Measurements from ENCODE around the gene SCAPER.

Gene SCAPER

GRCh38 chr15:76682259-76682658, 222.9 kb downstream of the SCAPER start:
- no peak for TF ChIP-seq ZNF701 (tag by site-specific recombination; IDR thresholded peaks at IDR 0.05)
- no peak for TF ChIP-seq ZNF292 (tag by site-specific recombination; IDR thresholded peaks at IDR 0.05; ENCODE audit: borderline replicate concordance, low read depth)
- TF ChIP-seq ZNF600 (tag by site-specific recombination; IDR thresholded peaks at IDR 0.05), result no peak
- TF ChIP-seq ZNF843 (tag by site-specific recombination; IDR thresholded peaks at IDR 0.05), result no peak
- no peak for TF ChIP-seq ZNF311 (tag by site-specific recombination; IDR thresholded peaks at IDR 0.05; ENCODE audit: borderline replicate concordance)
- no peak for TF ChIP-seq ZBTB10 (tag by site-specific recombination; IDR thresholded peaks at IDR 0.05)
- TF ChIP-seq BCL11A (tag by site-specific recombination; IDR thresholded peaks at IDR 0.05; ENCODE audit: low read depth), result no peak
- no peak for TF ChIP-seq ZNF302 (tag by site-specific recombination; IDR thresholded peaks at IDR 0.05; ENCODE audit: low read depth)
- no peak for TF ChIP-seq ZNF530 (tag by site-specific recombination; IDR thresholded peaks at IDR 0.05; ENCODE audit: low read depth)
- TF ChIP-seq ZNF274 (IDR thresholded peaks at IDR 0.05; ENCODE audit: low read length), result no peak
- no peak for TF ChIP-seq ZNF274 (tag by site-specific recombination; IDR thresholded peaks at IDR 0.05; ENCODE audit: borderline replicate concordance)
- TF ChIP-seq ZNF433 (tag by site-specific recombination; IDR thresholded peaks at IDR 0.05; ENCODE audit: low read depth), result no peak
- ChIA-PET POLR2A (no interaction called here), CTCF (interaction anchor here (0.5 kb wide), 1 partner anchor 47 kb away, joined by 3 read pairs; no protein-coding TSS in a partner anchor)
- H3K4me3 ChIP-seq (ENCODE audit: low read depth, low read length), result no peak overlapping the region
- H3K27ac ChIP-seq (ENCODE audit: extremely low read depth, low read depth, low read length), result no peak overlapping the region
- no peaks in the 10 kb centered on the region; a peak in 1 of 3 replicates for H3K36me3 ChIP-seq (ENCODE audit: control insufficient read depth in 2 of 2, insufficient read depth in 1 of 2, low read length in 2 of 2)
- H3K9me3 ChIP-seq (ENCODE audit: control insufficient read depth, insufficient read depth, low read depth, low read length), result no peaks in the 10 kb centered on the region
- H3K4me1 ChIP-seq (ENCODE audit: control insufficient read depth, insufficient read depth, low read length), result no peaks in the 10 kb centered on the region

- no peak for TF ChIP-seq ZNF157 (tag by site-specific recombination; IDR thresholded peaks at IDR 0.05)
- TF ChIP-seq ZNF548 (tag by site-specific recombination; IDR thresholded peaks at IDR 0.05), result no peak
- no peak for TF ChIP-seq ZNF707 (tag by site-specific recombination; IDR thresholded peaks at IDR 0.05)
- TF ChIP-seq ZNF155 (tag by site-specific recombination; IDR thresholded peaks at IDR 0.05), result no peak
- no peak for TF ChIP-seq ZBTB48 (tag by site-specific recombination; IDR thresholded peaks at IDR 0.05)
- no peak for TF ChIP-seq ZNF785 (tag by site-specific recombination; IDR thresholded peaks at IDR 0.05)
- no peak for TF ChIP-seq ZNF433 (tag by site-specific recombination; IDR thresholded peaks at IDR 0.05; ENCODE audit: low read depth)
- TF ChIP-seq SP7 (tag by site-specific recombination; IDR thresholded peaks at IDR 0.05), result no peak
- no peak for TF ChIP-seq ZNF768 (tag by site-specific recombination; IDR thresholded peaks at IDR 0.05)
- TF ChIP-seq ZNF16 (tag by site-specific recombination; IDR thresholded peaks at IDR 0.05; ENCODE audit: low read depth), result no peak
- no peak for TF ChIP-seq ZFP3 (tag by site-specific recombination; IDR thresholded peaks at IDR 0.05; ENCODE audit: low read depth)
- H3K9me3 ChIP-seq (ENCODE audit: control insufficient read depth, insufficient read depth, low read depth, low read length), result no peaks in the 10 kb centered on the region
- CTCF ChIA-PET, result no interaction called here
- H3K4me3 ChIP-seq (ENCODE audit: low read depth, low read length), result no peak overlapping the region
- no peaks in the 10 kb centered on the region for H3K36me3 ChIP-seq (ENCODE audit: control insufficient read depth in 2 of 2, insufficient read depth in 1 of 2, low read length in 2 of 2)
- no peak overlapping the region for H3K27ac ChIP-seq (ENCODE audit: extremely low read depth, low read depth, low read length)
- POLR2A ChIA-PET, result no interaction called here
- H3K4me1 ChIP-seq (ENCODE audit: control insufficient read depth, insufficient read depth, low read length), result no peaks in the 10 kb centered on the region
These were observed 226.4 kb downstream of the SCAPER start for GRCh38 chr15:76678766-76679165.

- ChIA-PET POLR2A (no interaction called here), CTCF (no interaction called here)
- H3K4me3 ChIP-seq (ENCODE audit: low read depth, low read length), result no peak overlapping the region
- no peaks in the 10 kb centered on the region for H3K36me3 ChIP-seq (ENCODE audit: control insufficient read depth in 2 of 2, insufficient read depth in 1 of 2, low read length in 2 of 2)
- no peaks in the 10 kb centered on the region for H3K9me3 ChIP-seq (ENCODE audit: control insufficient read depth, insufficient read depth, low read depth, low read length)
- no peaks in the 10 kb centered on the region for H3K4me1 ChIP-seq (ENCODE audit: control insufficient read depth, insufficient read depth, low read length)
- TF ChIP-seq ZNF223 (tag by site-specific recombination; IDR thresholded peaks at IDR 0.05) (no peak), ZNF585B (tag by site-specific recombination; IDR thresholded peaks at IDR 0.05) (no peak)
- H3K27ac ChIP-seq (ENCODE audit: extremely low read depth, low read depth, low read length), result no peak overlapping the region
These were observed 230.3 kb downstream of the SCAPER start for GRCh38 chr15:76674883-76675282.

Data from HEK293 (cell line).